ENCODE data around the gene DNAH17. TPM values are rescaled to one million over a fixed set of nuclear protein-coding genes. Genes with fewer than 3 reads are reported as not detected.

The DNAH17 gene
- total and polyA plus RNA-seq, 2 donors (not counting 3 experiments of a cell fraction or from before 2014, with no cell fraction given): not detected

DNA sequence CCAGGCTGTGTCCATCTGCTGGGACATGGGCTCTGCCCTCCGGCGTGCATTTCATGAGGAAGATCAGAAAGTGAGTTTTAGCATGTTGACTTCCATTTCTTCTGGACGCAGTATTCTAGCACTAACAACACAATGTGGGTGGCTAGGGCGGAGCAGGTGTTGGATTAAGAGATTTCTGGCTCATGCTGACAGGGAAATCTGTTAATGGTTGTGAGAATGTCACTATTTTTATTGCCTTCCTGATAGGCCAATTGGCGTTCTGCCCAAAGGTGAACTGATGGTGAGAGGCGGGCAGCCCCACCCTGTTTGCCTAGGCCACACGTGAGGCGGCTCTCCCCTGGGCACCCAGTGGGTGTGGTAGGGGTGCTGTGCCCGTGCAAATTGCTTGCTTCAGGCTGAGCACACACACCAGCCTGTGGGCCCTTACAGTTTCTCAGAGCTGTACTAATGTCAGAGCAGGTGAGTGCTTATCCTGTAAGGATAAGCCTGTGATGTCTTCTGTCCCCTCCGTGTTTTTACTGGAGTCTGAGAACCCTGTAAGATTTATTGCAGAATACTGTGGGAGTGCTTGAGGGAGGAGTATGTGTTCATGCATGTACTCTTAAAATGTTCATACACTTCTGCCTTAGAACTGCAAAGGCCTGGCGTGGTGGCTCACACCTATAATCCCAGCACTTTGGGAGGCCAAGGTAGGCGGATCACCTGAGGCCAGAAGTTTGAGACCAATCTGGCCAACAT is 167.8 kb downstream of the DNAH17 start:
- Histone ChIP-seq H4K20me1 (replicated peaks; ENCODE audit: control insufficient read depth, extremely low read depth, insufficient read depth, low read length) (no peaks in the 10 kb centered on the region), H3K9ac (replicated peaks; ENCODE audit: extremely low read depth, insufficient read depth, low read length) (no peak overlapping the region), H3K4me1 (ENCODE audit: control insufficient read depth, extremely low read depth, insufficient read depth, low read length) (peaks cover 9% of the 10 kb centered on the region), H3K27me3 (ENCODE audit: control insufficient read depth in 2 of 2, insufficient read depth in 2 of 2, low read length in 2 of 2) (no peaks in the 10 kb centered on the region), H3K9me3 (replicated peaks; ENCODE audit: control insufficient read depth, insufficient read depth, low read length) (no peaks in the 10 kb centered on the region), H3K4me2 (ENCODE audit: insufficient read depth, low read length) (no peak overlapping the region), H3K79me2 (ENCODE audit: control insufficient read depth, insufficient read depth, low read length) (peaks cover 68% of the 10 kb centered on the region), H3K4me3 (replicated peaks in 1 of 3; ENCODE audit: insufficient read depth in 1 of 3, low read depth in 1 of 3, low read length in 3 of 3) (no peak overlapping the region), H3K27ac (ENCODE audit: insufficient read depth, low read depth, low read length) (no peak overlapping the region), H3K9me1 (replicated peaks; ENCODE audit: control insufficient read depth, extremely low read depth, insufficient read depth, low read length) (no peaks in the 10 kb centered on the region), H3K36me3 (ENCODE audit: control insufficient read depth in 2 of 2, extremely low read depth in 1 of 2, insufficient read depth in 2 of 2, low read length in 2 of 2) (peaks cover 0 to 25% of the 10 kb centered on the region in 2 experiments), H2AFZ (ENCODE audit: low read depth, low read length) (no peak overlapping the region)
- no peak for FAIRE-seq
- dilution Hi-C loops (cut with MboI; ENCODE audit: extremely low pct_ligation_motif_present, low sequenced_read_pairs): no loop called here
- ChIA-PET POLR2A (no interaction called here), CTCF (interaction anchor here (1.5 kb wide), 2 partner anchors 48 to 49 kb away, joined by 4 to 7 read pairs; no protein-coding TSS in a partner anchor)
- no peak for DNase-seq (ENCODE audit: low read depth, low spot score)
- intact Hi-C loops (cut with micrococcal nuclease): no loop called here
- no TSS peak for BruUV-seq (replicated peaks)
- TF ChIP-seq EZH2 (IDR thresholded peaks at IDR 0.05; ENCODE audit: borderline replicate concordance, low read depth, low read length, severe bottlenecking): no peak
- TF ChIP-seq, protein P1, sequence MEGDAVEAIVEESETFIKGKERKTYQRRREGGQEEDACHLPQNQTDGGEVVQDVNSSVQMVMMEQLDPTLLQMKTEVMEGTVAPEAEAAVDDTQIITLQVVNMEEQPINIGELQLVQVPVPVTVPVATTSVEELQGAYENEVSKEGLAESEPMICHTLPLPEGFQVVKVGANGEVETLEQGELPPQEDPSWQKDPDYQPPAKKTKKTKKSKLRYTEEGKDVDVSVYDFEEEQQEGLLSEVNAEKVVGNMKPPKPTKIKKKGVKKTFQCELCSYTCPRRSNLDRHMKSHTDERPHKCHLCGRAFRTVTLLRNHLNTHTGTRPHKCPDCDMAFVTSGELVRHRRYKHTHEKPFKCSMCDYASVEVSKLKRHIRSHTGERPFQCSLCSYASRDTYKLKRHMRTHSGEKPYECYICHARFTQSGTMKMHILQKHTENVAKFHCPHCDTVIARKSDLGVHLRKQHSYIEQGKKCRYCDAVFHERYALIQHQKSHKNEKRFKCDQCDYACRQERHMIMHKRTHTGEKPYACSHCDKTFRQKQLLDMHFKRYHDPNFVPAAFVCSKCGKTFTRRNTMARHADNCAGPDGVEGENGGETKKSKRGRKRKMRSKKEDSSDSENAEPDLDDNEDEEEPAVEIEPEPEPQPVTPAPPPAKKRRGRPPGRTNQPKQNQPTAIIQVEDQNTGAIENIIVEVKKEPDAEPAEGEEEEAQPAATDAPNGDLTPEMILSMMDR (IDR thresholded peaks at IDR 0.05; ENCODE audit: extremely low read depth in 1 of 2, insufficient read depth in 1 of 2, low read depth in 1 of 2, low read length in 2 of 2): no peak
- no peak for TF ChIP-seq JUN (IDR thresholded peaks at IDR 0.05; ENCODE audit: borderline replicate concordance, insufficient read depth, insufficient read length, low read depth)
- TF ChIP-seq POLR2A (IDR thresholded peaks at IDR 0.05; ENCODE audit: low read depth, low read length): no peak
- TF ChIP-seq FOS (IDR thresholded peaks at IDR 0.05; ENCODE audit: borderline replicate concordance, insufficient read depth, low read length): no peak
- TF ChIP-seq, protein P2, sequence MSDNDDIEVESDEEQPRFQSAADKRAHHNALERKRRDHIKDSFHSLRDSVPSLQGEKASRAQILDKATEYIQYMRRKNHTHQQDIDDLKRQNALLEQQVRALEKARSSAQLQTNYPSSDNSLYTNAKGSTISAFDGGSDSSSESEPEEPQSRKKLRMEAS (IDR thresholded peaks at IDR 0.05; ENCODE audit: insufficient read depth, insufficient read length): no peak
- no peak for TF ChIP-seq POLR2AphosphoS5 (IDR thresholded peaks at IDR 0.05; ENCODE audit: insufficient read depth, low read depth, low read length)
- no peak for TF ChIP-seq MYC (IDR thresholded peaks at IDR 0.05; ENCODE audit: low read depth, low read length)
- TF ChIP-seq GATA2 (IDR thresholded peaks at IDR 0.05; ENCODE audit: insufficient read depth, insufficient read length, low read depth, low read length): no peak

Data from endothelial cell of umbilical vein (primary cell).